ENCODE measurements around the gene EXOSC5.

The EXOSC5 gene

DNA sequence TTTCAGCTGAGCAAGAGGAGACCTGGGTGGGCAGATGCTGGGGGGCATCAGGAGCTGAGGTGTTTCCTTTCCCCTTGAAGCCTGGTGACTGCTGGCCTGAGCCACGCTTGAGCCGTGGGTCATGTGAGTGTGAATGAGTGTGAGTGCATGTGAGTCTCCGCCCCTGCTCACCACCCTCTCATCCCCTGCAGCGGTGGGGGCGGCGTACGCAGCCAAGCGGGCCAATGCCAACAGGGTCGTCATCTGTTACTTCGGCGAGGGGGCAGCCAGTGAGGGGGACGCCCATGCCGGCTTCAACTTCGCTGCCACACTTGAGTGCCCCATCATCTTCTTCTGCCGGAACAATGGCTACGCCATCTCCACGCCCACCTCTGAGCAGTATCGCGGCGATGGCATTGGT, 24.8 kb upstream of the EXOSC5 start:
- H3K36me3 ChIP-seq (ENCODE audit: insufficient read depth, low read length): peaks cover 64% of the 10 kb centered on the region
- no peaks in the 10 kb centered on the region for H3K27me3 ChIP-seq (ENCODE audit: insufficient read depth, low read length)
- no peaks in the 10 kb centered on the region for H3K79me2 ChIP-seq (ENCODE audit: insufficient read depth, low read length)
- no peak overlapping the region for H3K4me2 ChIP-seq (ENCODE audit: low read length)
- no peaks in the 10 kb centered on the region for H4K20me1 ChIP-seq (ENCODE audit: insufficient read depth, low read length)
- H3K9me3 ChIP-seq (ENCODE audit: low read length): no peaks in the 10 kb centered on the region
- TF ChIP-seq, protein P1, sequence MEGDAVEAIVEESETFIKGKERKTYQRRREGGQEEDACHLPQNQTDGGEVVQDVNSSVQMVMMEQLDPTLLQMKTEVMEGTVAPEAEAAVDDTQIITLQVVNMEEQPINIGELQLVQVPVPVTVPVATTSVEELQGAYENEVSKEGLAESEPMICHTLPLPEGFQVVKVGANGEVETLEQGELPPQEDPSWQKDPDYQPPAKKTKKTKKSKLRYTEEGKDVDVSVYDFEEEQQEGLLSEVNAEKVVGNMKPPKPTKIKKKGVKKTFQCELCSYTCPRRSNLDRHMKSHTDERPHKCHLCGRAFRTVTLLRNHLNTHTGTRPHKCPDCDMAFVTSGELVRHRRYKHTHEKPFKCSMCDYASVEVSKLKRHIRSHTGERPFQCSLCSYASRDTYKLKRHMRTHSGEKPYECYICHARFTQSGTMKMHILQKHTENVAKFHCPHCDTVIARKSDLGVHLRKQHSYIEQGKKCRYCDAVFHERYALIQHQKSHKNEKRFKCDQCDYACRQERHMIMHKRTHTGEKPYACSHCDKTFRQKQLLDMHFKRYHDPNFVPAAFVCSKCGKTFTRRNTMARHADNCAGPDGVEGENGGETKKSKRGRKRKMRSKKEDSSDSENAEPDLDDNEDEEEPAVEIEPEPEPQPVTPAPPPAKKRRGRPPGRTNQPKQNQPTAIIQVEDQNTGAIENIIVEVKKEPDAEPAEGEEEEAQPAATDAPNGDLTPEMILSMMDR (IDR thresholded peaks at IDR 0.05; ENCODE audit: low read length): no peak
- no peak for TF ChIP-seq EZH2 (IDR thresholded peaks at IDR 0.05; ENCODE audit: borderline replicate concordance, low read length)
- H3F3A ChIP-seq (ENCODE audit: insufficient read depth, low read length): no peaks in the 10 kb centered on the region
- no peak overlapping the region for H3K27ac ChIP-seq (ENCODE audit: low read depth, low read length, poor library complexity, severe bottlenecking)
- no peak overlapping the region for H2AFZ ChIP-seq (ENCODE audit: low read length)
- no peaks in the 10 kb centered on the region for H3K9me2 ChIP-seq (ENCODE audit: low read depth, low read length)
- H3K4me3 ChIP-seq (ENCODE audit: low read depth, low read length, poor library complexity, severe bottlenecking): no peak overlapping the region
- H3K9ac ChIP-seq (ENCODE audit: low read length): no peak overlapping the region
- no peaks in the 10 kb centered on the region for H3K4me1 ChIP-seq (ENCODE audit: insufficient read depth, low read length, severe bottlenecking)

DNA sequence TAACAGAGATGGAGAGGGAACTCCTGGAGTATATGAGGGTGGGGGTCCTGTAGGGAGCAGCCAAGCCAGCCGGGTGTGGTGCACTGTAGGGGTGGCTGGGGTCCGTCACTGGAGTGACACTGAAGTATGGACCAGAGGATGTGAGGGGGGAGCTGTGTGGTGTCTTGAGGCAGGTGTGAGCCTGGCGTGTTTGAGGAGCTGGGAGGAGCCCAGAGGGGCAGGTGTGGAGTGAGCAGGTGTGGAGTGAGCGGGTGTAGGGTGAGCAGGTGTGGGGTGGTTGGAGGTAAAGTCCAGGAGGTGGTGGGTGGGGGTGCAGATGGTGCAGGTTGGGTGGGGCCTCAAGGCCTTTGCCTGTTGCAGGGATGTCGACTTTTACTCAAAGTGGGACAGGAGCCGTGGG, 24.2 kb upstream of the EXOSC5 start:
- H3K4me1 ChIP-seq (ENCODE audit: insufficient read depth, low read length, severe bottlenecking): no peaks in the 10 kb centered on the region
- no peak overlapping the region for H2AFZ ChIP-seq (ENCODE audit: low read length)
- H3K36me3 ChIP-seq (ENCODE audit: insufficient read depth, low read length): peaks cover 61% of the 10 kb centered on the region

DNA sequence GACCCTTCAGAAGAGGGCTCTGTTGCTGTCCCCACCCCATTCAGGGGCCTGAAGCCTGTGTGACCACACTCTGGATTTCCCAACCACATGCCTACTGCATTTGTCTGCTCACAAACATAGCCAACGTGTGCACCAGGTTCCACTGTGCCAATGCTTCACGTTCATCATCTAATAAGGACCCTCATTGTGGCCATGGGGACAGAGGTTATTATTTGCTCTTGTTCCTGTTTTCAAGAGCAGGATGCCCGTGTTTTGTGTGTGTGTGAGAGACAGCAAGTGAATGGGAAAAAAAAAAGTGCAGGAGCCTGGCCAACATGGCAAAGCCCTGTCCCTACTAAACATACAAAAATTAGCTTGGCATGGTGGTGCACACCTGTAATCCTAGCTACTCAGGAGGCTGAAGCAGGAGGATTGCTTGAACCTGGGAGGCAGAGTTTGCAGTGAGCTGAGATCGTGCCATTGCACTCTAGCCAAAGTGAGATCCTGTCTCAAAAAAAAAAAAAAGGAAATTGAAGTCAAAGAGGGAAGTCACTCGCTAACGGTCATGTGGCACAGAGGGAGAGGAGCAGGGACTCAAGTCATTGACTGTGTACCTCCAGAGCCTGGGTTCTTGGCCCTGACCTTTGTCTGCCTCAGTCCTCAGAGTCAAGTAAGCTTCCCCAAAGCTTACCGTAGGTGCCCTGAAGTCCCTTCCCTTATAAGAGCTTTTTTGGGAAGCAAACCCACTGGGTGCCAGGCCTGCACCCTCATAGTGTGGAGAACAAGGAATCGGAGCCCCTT, 23.1 kb upstream of the EXOSC5 start:
- Histone ChIP-seq H3K4me2 (ENCODE audit: low read length) (no peak overlapping the region), H3K79me2 (ENCODE audit: insufficient read depth, low read length) (no peaks in the 10 kb centered on the region), H3K4me3 (ENCODE audit: low read depth, low read length, poor library complexity, severe bottlenecking) (no peak overlapping the region), H3K27me3 (ENCODE audit: insufficient read depth, low read length) (no peaks in the 10 kb centered on the region), H3K9me2 (ENCODE audit: low read depth, low read length) (no peaks in the 10 kb centered on the region), H2AFZ (ENCODE audit: low read length) (no peak overlapping the region), H3K9me3 (ENCODE audit: low read length) (no peaks in the 10 kb centered on the region), H3K36me3 (ENCODE audit: insufficient read depth, low read length) (peaks cover 53% of the 10 kb centered on the region), H4K20me1 (ENCODE audit: insufficient read depth, low read length) (no peaks in the 10 kb centered on the region), H3K27ac (ENCODE audit: low read depth, low read length, poor library complexity, severe bottlenecking) (no peak overlapping the region), H3F3A (ENCODE audit: insufficient read depth, low read length) (no peaks in the 10 kb centered on the region), H3K4me1 (ENCODE audit: insufficient read depth, low read length, severe bottlenecking) (no peaks in the 10 kb centered on the region), H3K9ac (ENCODE audit: low read length) (no peak overlapping the region)
- TF ChIP-seq, protein P1 (IDR thresholded peaks at IDR 0.05; ENCODE audit: low read length): no peak
- TF ChIP-seq EZH2 (IDR thresholded peaks at IDR 0.05; ENCODE audit: borderline replicate concordance, low read length): no peak

More for the DNA sequence above, 24.2 kb upstream of the EXOSC5 start:
- Histone ChIP-seq H3K4me2 (ENCODE audit: low read length) (no peak overlapping the region), H3K9ac (ENCODE audit: low read length) (no peak overlapping the region), H3F3A (ENCODE audit: insufficient read depth, low read length) (no peaks in the 10 kb centered on the region), H3K4me3 (ENCODE audit: low read depth, low read length, poor library complexity, severe bottlenecking) (no peak overlapping the region), H4K20me1 (ENCODE audit: insufficient read depth, low read length) (no peaks in the 10 kb centered on the region), H3K79me2 (ENCODE audit: insufficient read depth, low read length) (no peaks in the 10 kb centered on the region), H3K9me2 (ENCODE audit: low read depth, low read length) (no peaks in the 10 kb centered on the region), H3K9me3 (ENCODE audit: low read length) (no peaks in the 10 kb centered on the region), H3K27me3 (ENCODE audit: insufficient read depth, low read length) (no peaks in the 10 kb centered on the region), H3K27ac (ENCODE audit: low read depth, low read length, poor library complexity, severe bottlenecking) (no peak overlapping the region)
- TF ChIP-seq, protein P1 (IDR thresholded peaks at IDR 0.05; ENCODE audit: low read length): no peak
- no peak for TF ChIP-seq EZH2 (IDR thresholded peaks at IDR 0.05; ENCODE audit: borderline replicate concordance, low read length)
